ENCODE measurements around the gene NR2C2. TPM values are rescaled to one million over a fixed set of nuclear protein-coding genes. Genes with fewer than 3 reads are reported as not detected.
A peak's percentile ranks its signal among the peaks of the same experiment; 100 is the strongest.

Gene NR2C2
- total and polyA plus RNA-seq, 2 of the 13 experiments (the other 11 are each of a cell fraction or from before 2014, with no cell fraction given): 7.8 to 11.8 TPM

- TF ChIP-seq HNRNPLL (IDR thresholded peaks at IDR 0.05; ENCODE audit: low read depth, low read length, poor library complexity, severe bottlenecking) (peak; percentile 87), NFE2L1 (CRISPR knock-in tag; IDR thresholded peaks at IDR 0.05; ENCODE audit: borderline replicate concordance) (no peak), MXD1 (CRISPR knock-in tag; IDR thresholded peaks at IDR 0.05) (no peak), TOE1 (CRISPR knock-in tag; IDR thresholded peaks at IDR 0.05) (no peak), PAXIP1 (CRISPR knock-in tag; conservative IDR thresholded peaks at IDR 0.05) (no peak), NFIB (CRISPR knock-in tag; IDR thresholded peaks at IDR 0.05; ENCODE audit: borderline replicate concordance) (no peak), ZBED4 (CRISPR knock-in tag; IDR thresholded peaks at IDR 0.05; ENCODE audit: borderline replicate concordance) (no peak), TCF7 (IDR thresholded peaks at IDR 0.05; ENCODE audit: low read depth) (no peak), MAFG (CRISPR knock-in tag; IDR thresholded peaks at IDR 0.05) (no peak), ZBTB42 (CRISPR knock-in tag; IDR thresholded peaks at IDR 0.05) (no peak), TERF1 (CRISPR knock-in tag; IDR thresholded peaks at IDR 0.05) (no peak), RFX5 (IDR thresholded peaks at IDR 0.05; ENCODE audit: low read depth, low read length) (no peak), POLR2A (IDR thresholded peaks at IDR 0.05; ENCODE audit: insufficient read depth in 1 of 2, low read depth in 2 of 2, low read length in 2 of 2) (peak; percentile 64 to 80), AKAP8 (CRISPR knock-in tag; IDR thresholded peaks at IDR 0.05) (0 out of 2 replicates have a peak, but pooled peaks have one; percentile 30), PRDM10 (CRISPR knock-in tag; IDR thresholded peaks at IDR 0.05; ENCODE audit: low read depth) (no peak), ZNF256 (CRISPR knock-in tag; conservative IDR thresholded peaks at IDR 0.05) (no peak)
Observed at GRCh38 chr3:14947100-14947885, at the start of gene NR2C2 (continued).
